ENCODE data around the gene DDX39B. TPM values are rescaled to one million over a fixed set of nuclear protein-coding genes. Genes with fewer than 3 reads are reported as not detected.

Gene DDX39B
- total RNA-seq, 1 experiment from 2014 or later, result 813 TPM

- no CpG with 5 or more reads among the region's 11 CpGs for WGBS (ENCODE audit: extremely low coverage, insufficient read length, low lambda C conversion rate)
- peaks cover 41% of the 10 kb centered on the region for H3K27me3 Mint-ChIP-seq (ENCODE audit: low read depth)
Measured at GRCh38 chr6:31580438-31580740, 38.6 kb upstream of the DDX39B start.

More at GRCh38 chr6:31580438-31580740, 38.6 kb upstream of the DDX39B start:
- Histone ChIP-seq H3K14ac (ENCODE audit: insufficient read depth, low read length) (peak overlapping the region; percentile 66), H3K4me1 (ENCODE audit: insufficient read depth, low read length) (peaks cover 2% of the 10 kb centered on the region; the same call in 1 of the 2 replicates), H3K27me3 (ENCODE audit: insufficient read depth, low read length) (no peaks in the 10 kb centered on the region), H3T11ph (ENCODE audit: low read length) (no peak overlapping the region), H2BK120ac (ENCODE audit: low read depth, low read length, poor library complexity, severe bottlenecking) (no peak overlapping the region), H3K4me2 (ENCODE audit: insufficient read depth, insufficient read length, low read length) (peak overlapping the region; percentile 67), H3K79me1 (ENCODE audit: insufficient read depth, low read depth, low read length, poor library complexity, severe bottlenecking) (no peaks in the 10 kb centered on the region), H3K23me2 (ENCODE audit: insufficient read length, low read depth, low read length, poor library complexity, severe bottlenecking) (peaks cover 9% of the 10 kb centered on the region), H2BK15ac (ENCODE audit: low read depth, low read length) (no peak overlapping the region), H3K23ac (ENCODE audit: insufficient read length, low read depth, low read length) (no peak overlapping the region), H2BK12ac (ENCODE audit: insufficient read length, low read depth, low read length) (no peak overlapping the region), H3K9me3 (ENCODE audit: control insufficient read depth, low read depth, low read length) (no peaks in the 10 kb centered on the region), H4K20me1 (ENCODE audit: control insufficient read depth, insufficient read depth, insufficient read length) (no peaks in the 10 kb centered on the region), H2BK5ac (ENCODE audit: insufficient read length, low read length) (no peak overlapping the region), H4K91ac (ENCODE audit: insufficient read length, low read depth, low read length) (no peak overlapping the region), H3K9ac (ENCODE audit: extremely low read depth, insufficient read length, low read length) (peak overlapping the region; percentile 42), H3K4ac (ENCODE audit: low read depth, low read length) (no peak overlapping the region), H4K5ac (ENCODE audit: insufficient read length, low read depth, low read length) (no peak overlapping the region), H2AFZ (ENCODE audit: low read length) (no peak overlapping the region), H3K56ac (ENCODE audit: insufficient read length, low read depth, low read length) (no peak overlapping the region), H3K79me2 (ENCODE audit: insufficient read depth, low read length) (no peaks in the 10 kb centered on the region), H3K18ac (ENCODE audit: insufficient read length, low read depth, low read length) (peak overlapping the region; percentile 21), H3K27ac (ENCODE audit: insufficient read length, low read depth, low read length) (no peak overlapping the region), H4K8ac (replicated peaks; ENCODE audit: insufficient read length, low read depth, low read length) (no peak overlapping the region), H2BK20ac (ENCODE audit: low read depth, low read length, poor library complexity, severe bottlenecking) (no peak overlapping the region), H2AK5ac (ENCODE audit: insufficient read length, low read length) (no peak overlapping the region)
- TF ChIP-seq, protein P1, sequence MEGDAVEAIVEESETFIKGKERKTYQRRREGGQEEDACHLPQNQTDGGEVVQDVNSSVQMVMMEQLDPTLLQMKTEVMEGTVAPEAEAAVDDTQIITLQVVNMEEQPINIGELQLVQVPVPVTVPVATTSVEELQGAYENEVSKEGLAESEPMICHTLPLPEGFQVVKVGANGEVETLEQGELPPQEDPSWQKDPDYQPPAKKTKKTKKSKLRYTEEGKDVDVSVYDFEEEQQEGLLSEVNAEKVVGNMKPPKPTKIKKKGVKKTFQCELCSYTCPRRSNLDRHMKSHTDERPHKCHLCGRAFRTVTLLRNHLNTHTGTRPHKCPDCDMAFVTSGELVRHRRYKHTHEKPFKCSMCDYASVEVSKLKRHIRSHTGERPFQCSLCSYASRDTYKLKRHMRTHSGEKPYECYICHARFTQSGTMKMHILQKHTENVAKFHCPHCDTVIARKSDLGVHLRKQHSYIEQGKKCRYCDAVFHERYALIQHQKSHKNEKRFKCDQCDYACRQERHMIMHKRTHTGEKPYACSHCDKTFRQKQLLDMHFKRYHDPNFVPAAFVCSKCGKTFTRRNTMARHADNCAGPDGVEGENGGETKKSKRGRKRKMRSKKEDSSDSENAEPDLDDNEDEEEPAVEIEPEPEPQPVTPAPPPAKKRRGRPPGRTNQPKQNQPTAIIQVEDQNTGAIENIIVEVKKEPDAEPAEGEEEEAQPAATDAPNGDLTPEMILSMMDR (conservative IDR thresholded peaks at IDR 0.05), result no peak
- H3K4me3 Mint-ChIP-seq, result peak overlapping the region; percentile 84 to 94
- H3K4me1 Mint-ChIP-seq, result peaks cover 31 to 32% of the 10 kb centered on the region in 2 experiments
- no peaks in the 10 kb centered on the region for H3K36me3 Mint-ChIP-seq (ENCODE audit: insufficient read depth in 1 of 3, low read depth in 3 of 3)
- H3K27ac Mint-ChIP-seq, result no peak overlapping the region
- H3K9me3 Mint-ChIP-seq, result no peaks in the 10 kb centered on the region; a peak in 1 of 5 replicates
- DNase-seq, result no peak
